ENCODE data around the gene SLC45A2. TPM values are rescaled to one million over a fixed set of nuclear protein-coding genes. Genes with fewer than 3 reads are reported as not detected.

SLC45A2 gene
- total and polyA plus RNA-seq, 2 of the 8 experiments (the other 6 are each of a cell fraction or from before 2014, with no cell fraction given) = 0.09 TPM; not detected in 1

- Histone ChIP-seq H3K79me1 (ENCODE audit: low read depth, low read length) (no peaks in the 10 kb centered on the region), H2BK20ac (ENCODE audit: low read length) (no peak overlapping the region), H2BK15ac (ENCODE audit: low read length) (no peak overlapping the region), H3K36me3 (ENCODE audit: control insufficient read depth in 2 of 4, insufficient read depth in 4 of 4, low read length in 3 of 4) (no peaks in the 10 kb centered on the region), H3K4me3 (ENCODE audit: extremely low read depth in 1 of 4, insufficient read depth in 2 of 4, low read depth in 3 of 4, low read length in 4 of 4) (no peak overlapping the region), H3K14ac (ENCODE audit: insufficient read length) (no peak overlapping the region), H4K8ac (ENCODE audit: extremely low read depth, insufficient read depth, low read length) (no peak overlapping the region), H4K20me1 (replicated peaks in 1 of 2; ENCODE audit: control insufficient read depth in 1 of 2, insufficient read depth in 2 of 2, low read length in 2 of 2) (no peaks in the 10 kb centered on the region), H2AFZ (ENCODE audit: low read length) (no peak overlapping the region), H3K9me3 (ENCODE audit: insufficient read depth in 2 of 2, low read depth in 1 of 2, low read length in 1 of 2) (no peaks in the 10 kb centered on the region), H3K79me2 (ENCODE audit: control insufficient read depth in 1 of 2, insufficient read depth in 2 of 2, low read length in 2 of 2) (no peaks in the 10 kb centered on the region), H2AK5ac (ENCODE audit: low read depth, low read length) (no peak overlapping the region), H4K91ac (replicated peaks; ENCODE audit: insufficient read length, low read length) (no peak overlapping the region), H2BK120ac (replicated peaks; ENCODE audit: low read depth, low read length) (no peak overlapping the region), H3K9ac (replicated peaks in 1 of 4; ENCODE audit: extremely low read depth in 1 of 4, low read depth in 3 of 4, low read length in 3 of 4) (no peak overlapping the region), H3K27ac (ENCODE audit: low read depth, low read length) (no peak overlapping the region), H3K4ac (replicated peaks; ENCODE audit: insufficient read length, low read depth, low read length) (no peak overlapping the region), H3K18ac (ENCODE audit: extremely low read depth, low read length) (no peak overlapping the region), H2BK5ac (ENCODE audit: low read depth, low read length) (no peak overlapping the region), H4K5ac (ENCODE audit: insufficient read length, low read depth, low read length) (no peak overlapping the region), H3K27me3 (replicated peaks in 1 of 4; ENCODE audit: control insufficient read depth in 3 of 4, extremely low read depth in 1 of 4, insufficient read depth in 3 of 4, low read length in 3 of 4) (no peaks in the 10 kb centered on the region), H3K23me2 (ENCODE audit: low read depth, low read length) (no peaks in the 10 kb centered on the region), H3K4me1 (replicated peaks in 1 of 4; ENCODE audit: control insufficient read depth in 3 of 4, insufficient read depth in 4 of 4, low read length in 3 of 4) (no peaks in the 10 kb centered on the region), H3K23ac (ENCODE audit: insufficient read length) (no peak overlapping the region), H3K4me2 (ENCODE audit: insufficient read depth in 1 of 2, low read depth in 2 of 2, low read length in 2 of 2) (no peak overlapping the region), H2BK12ac (ENCODE audit: low read depth, low read length) (no peak overlapping the region), H3K56ac (replicated peaks; ENCODE audit: insufficient read length, low read depth, low read length) (no peak overlapping the region)
- WGBS, 2 experiments (ENCODE audit: extremely low coverage in 1 of 2, insufficient coverage in 1 of 2, insufficient read length in 1 of 2, insufficient replicate concordance in 2 of 2, low coverage in 1 of 2, low lambda C conversion rate in 2 of 2, missing lambda C conversion rate in 1 of 2) = 71% methylated on average over 2 of the region's 2 CpGs; no CpG with 5 or more reads in 1 of the 2 experiments
- no peak for DNase-seq (ENCODE audit: low read depth in 1 of 2, low spot score in 2 of 2)
- CTCF ChIA-PET (ENCODE audit: partially characterized antibody) = interaction anchor here (0.6 to 1.5 kb wide), 4 partner anchors 12 to 981 kb away, joined by 3 to 4 read pairs (median 3); no protein-coding TSS in a partner anchor
- POLR2A ChIA-PET (ENCODE audit: partially characterized antibody) = interaction anchor here (1.3 kb wide), 1 partner anchor 14 kb away, joined by 5 read pairs; the partner anchor contains the start of gene AMACR
- TF ChIP-seq BACH1 (IDR thresholded peaks at IDR 0.05; ENCODE audit: low read length) (no peak), SIX5 (IDR thresholded peaks at IDR 0.05; ENCODE audit: low read depth, low read length) (no peak), SIN3A (conservative IDR thresholded peaks at IDR 0.05 in 1 of 2, IDR thresholded peaks at IDR 0.05 in 1 of 2; ENCODE audit: low read depth in 1 of 2, low read length in 2 of 2) (no peak), GABPA (IDR thresholded peaks at IDR 0.05; ENCODE audit: borderline replicate concordance, insufficient read depth, low read length) (no peak), POLR2AphosphoS5 (IDR thresholded peaks at IDR 0.05; ENCODE audit: low read depth, low read length) (no peak), SUZ12 (IDR thresholded peaks at IDR 0.05; ENCODE audit: low read length) (no peak), BRCA1 (IDR thresholded peaks at IDR 0.05; ENCODE audit: low read depth, low read length) (no peak), CTBP2 (IDR thresholded peaks at IDR 0.05; ENCODE audit: borderline replicate concordance, insufficient read depth, insufficient read length, low read length) (no peak)
- no peak for FAIRE-seq
Measured at GRCh38 chr5:34022121-34022705, 37.7 kb upstream of the SLC45A2 start.
